NCI-H1105 treated with DMSO at 0.1 percent for 48 hours (cell line): ENCODE data around the gene CLDN24.
"Not testable (repeated sequence)": the region's sequence is repeated elsewhere in the genome, so short reads cannot be mapped to it uniquely, and the experiment has no call there.

ENCODE experiments used
- DNase-seq: peaks from one replicate; lab custom pipeline; 2025; lab: John Stamatoyannopoulos, UW

CLDN24 gene

DNA sequence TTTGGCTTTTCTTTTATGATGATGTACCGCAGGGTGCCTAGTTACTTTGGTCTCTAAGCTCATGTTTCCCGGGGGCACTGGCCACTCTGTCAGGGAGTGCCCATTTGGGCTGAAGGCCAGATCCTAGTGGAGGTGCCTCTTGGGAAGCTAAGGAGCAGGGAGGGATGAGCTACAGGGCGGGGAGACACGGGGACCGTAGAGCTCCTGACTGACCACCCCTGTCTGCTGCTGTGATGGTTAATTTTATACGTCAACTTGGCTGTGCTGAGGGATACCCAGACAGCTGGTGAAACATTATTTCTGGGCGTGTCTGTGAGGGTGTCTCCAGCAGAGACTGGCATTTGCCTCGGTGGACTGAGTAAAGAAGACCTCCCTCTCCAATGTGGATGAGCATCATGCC lies 24.9 kb upstream of the CLDN24 start:
- no peak for DNase-seq

DNA sequence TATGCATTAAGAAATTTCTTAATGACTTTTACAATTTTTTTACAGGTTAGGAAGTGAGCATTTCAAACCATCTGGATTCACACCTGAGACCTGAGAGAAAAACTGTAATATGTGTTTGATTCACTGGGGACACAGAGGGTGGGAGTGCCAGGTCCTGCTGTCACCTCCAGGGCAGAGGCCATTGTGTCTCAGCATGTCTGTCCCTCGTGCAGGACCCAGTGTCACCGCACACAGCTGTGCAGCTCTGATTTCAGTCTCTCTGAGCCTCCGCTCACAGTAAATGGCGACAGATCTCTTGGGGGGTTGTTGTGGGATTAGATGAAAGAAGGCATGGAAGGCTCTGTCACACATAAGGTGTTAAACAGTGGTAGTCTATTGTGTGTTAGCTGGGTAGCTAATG lies 23.0 kb upstream of the CLDN24 start:
- no peak for DNase-seq

DNA sequence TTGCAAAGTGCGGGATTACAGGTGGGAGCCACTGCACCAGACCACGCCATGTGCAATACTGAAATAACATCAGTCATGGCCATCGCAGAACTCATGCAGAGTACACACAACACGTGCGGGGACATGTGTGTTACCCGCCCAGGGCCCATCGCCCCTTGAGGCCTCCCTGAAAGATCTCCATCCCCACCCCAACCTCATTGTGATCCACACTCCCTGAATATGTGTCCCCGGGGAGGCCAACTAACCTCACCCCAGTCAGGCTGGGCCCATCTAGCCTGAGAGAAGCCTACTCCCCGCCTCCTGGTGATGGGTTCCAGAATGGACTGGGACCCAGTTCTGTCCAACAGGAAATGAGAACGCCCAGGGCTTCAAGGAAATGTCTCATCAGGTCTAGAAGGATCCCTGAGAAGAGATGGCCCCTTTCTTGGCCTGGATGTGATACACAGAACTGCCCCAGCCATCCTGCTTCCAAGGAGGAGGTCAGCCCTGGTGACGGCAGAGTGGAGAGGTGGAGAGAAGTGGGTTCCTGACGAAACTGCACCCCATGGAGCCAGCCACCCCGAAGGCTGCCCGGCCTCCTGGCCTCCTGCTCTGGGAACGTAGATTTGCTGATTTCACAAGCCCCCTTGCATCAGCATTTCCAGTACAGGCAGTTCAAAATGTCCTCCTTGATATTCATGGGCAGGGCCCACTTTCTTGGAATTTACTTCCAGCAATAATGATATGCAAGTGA lies 22.5 kb upstream of the CLDN24 start:
- DNase-seq = no peak

DNA sequence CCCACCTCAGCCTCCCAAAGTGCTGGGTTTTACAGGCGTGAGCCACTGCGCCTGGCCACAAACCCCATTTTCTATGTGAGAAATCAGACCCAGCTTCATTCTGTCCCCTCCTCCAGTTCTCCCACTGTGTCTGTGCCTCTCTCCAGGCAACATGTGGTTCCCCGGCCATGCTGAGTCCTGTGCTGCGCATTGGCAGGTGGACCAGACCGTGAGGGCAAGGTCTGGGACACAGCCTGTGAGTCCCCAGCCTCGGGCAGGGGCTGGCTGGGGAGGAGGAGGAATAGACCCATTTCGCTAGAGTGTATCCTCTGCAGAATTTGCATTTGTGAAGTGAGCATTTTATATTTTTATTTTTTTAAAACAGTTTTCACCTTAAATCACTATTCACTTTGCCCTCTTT lies 21.5 kb upstream of the CLDN24 start:
- DNase-seq = no peak

DNA sequence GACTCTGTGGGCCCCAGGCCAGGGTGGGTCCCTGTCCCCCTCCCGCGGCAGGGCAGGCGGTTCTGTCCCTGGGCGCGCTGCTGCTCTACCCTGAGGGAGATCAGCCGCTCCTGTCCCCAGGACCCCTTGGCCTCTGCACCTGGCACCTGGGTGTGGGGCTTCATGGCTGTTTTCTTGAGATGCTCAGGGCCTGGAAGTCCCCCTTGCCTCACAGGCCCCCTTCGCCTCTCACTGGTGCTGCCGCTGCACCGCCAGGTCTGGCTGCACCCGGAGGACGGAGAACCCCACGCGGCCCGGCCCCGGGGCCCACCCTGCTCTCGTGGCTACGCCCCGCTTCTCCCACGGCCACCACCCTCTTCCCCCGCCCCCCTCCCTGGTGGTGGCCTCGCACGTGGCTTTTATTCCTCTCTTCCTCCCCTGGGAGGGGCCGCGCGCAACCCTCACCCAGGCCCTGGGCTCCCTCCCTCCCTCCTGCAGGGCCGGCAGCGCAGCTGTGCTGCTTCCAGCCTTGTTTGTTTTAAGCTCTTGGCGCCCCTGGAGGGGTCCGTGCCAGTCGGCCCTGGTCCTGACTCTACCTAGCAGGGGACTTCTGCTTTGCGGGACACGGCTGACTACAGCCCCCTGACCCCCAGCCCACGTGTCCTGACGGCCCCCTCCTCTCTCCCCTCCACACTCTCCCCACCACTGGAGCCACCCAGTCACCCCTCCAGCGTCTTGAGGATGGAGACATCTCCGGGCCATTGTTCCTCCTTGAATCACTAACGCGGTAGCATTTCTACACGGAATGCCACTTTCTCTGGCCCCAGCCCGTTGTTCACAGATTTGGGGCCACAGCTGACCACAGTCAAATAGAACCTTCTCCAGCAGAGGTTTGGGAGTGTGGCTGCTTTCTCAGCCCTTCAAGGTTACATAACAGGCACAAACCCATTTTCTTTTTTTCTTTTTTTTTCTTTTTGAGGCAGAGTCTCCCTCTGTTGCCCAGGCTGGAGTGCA lies 20.6 kb upstream of the CLDN24 start:
- DNase-seq = no peak

DNA sequence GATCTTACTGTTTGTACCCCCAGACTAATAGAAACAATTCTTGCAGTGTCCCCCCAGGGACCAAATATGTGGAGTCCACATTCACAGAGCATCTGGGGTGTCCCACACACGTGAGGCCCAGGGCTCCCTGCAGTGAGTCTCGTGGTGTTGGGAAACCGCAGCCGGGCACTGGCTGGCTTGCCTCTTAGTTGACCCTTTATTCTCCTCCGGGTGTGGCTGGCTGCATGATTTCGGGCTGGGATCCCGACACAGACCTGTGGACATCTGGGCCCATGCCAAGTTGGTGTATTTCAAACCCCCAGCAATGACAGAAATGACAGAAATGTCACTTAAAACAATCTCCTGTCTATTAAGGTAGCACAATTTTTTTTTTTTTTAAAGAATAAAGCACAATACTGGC lies 15.6 kb upstream of the CLDN24 start:
- no peak for DNase-seq

GRCh38 chr4:183337349-183337748 lies 15.1 kb upstream of the CLDN24 start:
- no peak for DNase-seq

DNA sequence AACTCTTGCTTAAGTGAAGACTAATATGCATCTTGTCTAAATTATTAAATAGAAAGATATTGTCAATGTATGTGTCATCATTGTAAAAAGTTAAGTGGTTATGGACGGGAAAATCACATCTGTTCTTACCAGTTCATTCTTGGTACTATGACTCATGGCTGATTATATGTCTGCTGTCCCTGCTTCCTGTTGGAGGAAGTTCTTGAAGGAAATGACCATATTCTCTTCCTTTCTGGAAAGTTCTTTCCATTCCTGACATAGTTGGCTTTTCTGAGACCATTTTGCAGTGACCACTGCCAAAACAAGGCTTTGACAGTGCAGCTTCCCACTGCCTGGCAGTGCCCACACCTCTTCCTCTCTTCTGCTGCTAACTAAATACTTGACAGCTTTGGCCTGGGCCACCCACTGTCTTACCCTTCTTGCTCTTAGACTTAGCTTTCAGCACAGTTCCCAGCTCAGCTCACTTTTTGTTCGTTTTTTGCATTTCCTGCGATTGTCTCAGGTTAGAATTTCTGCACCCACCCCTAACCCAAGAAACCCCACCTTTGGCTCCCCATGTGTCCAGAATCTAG lies 13.2 kb upstream of the CLDN24 start:
- no peak for DNase-seq

- no peak for DNase-seq
These were observed 11.8 kb upstream of the CLDN24 start for GRCh38 chr4:183333983-183334382.

GRCh38 chr4:183333202-183333601 lies 11.0 kb upstream of the CLDN24 start:
- no peak for DNase-seq

DNA sequence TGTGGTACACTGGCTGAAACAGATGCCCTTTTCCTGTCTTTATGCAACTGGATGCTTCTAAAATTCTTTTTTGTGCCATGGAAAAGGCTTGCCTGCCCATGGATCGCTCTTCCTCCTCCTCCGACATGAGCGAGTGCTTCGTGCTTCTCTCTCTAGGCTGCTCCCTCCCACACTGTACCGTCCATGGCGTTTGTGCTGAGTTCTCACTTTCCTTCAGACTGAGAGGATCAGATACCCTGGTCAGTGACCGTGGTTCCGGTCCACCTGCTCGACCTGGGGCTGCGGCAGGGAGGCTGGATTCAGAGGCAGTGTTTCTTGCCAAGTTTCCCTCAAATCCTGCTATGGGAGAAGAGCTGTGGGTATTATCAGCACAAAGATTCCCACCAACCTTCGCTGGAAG lies 10.2 kb upstream of the CLDN24 start:
- no peak for DNase-seq

GRCh38 chr4:183330841-183331240 lies 8.6 kb upstream of the CLDN24 start:
- DNase-seq = no peak

- no peak for DNase-seq
These were observed 7.9 kb upstream of the CLDN24 start for GRCh38 chr4:183329954-183330742.

DNA sequence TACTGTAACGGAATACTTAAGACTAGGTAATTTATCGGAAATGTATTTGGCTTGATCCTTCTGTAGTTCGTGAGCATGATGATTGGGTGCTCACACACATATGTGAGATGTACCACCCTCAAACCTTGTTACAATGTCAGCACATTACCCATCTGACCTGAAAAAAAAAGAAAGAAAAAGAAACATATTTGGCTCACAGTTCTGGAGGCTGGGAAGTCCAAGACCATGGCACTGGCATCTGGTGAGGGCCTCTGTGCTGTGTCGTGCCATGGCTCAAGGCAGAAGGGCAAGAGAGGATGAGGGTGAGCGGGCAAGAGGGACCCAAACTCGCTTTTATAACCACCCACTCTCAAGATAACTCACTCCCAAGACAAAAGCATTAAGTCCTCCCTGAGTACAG lies 7.0 kb upstream of the CLDN24 start:
- no peak for DNase-seq

- DNase-seq = no peak
These were observed 6.6 kb upstream of the CLDN24 start for GRCh38 chr4:183328832-183329231.

- DNase-seq = no peak
These were observed 5.6 kb upstream of the CLDN24 start for GRCh38 chr4:183327827-183328226.

DNA sequence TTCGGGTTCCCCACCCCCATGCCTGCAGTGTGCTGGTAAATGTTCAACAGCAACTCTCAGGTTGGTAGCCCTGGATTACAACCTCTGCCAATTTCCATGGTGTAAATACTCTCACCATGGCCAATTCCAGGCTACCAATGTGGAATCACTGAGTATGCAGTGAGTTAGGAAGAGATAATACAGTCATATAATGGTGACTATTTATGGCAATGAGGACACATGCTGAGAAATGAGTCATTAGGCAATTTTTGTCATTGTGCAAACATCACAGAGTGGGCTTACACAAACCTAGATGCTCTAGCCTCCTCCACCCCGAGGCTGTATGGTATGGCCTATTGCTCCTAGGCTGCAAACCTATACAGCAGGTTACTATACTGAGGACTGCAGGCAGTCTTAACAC lies 4.6 kb upstream of the CLDN24 start:
- DNase-seq = no peak

GRCh38 chr4:183326387-183326786 lies 4.2 kb upstream of the CLDN24 start:
- not testable (repeated sequence) for DNase-seq

DNA sequence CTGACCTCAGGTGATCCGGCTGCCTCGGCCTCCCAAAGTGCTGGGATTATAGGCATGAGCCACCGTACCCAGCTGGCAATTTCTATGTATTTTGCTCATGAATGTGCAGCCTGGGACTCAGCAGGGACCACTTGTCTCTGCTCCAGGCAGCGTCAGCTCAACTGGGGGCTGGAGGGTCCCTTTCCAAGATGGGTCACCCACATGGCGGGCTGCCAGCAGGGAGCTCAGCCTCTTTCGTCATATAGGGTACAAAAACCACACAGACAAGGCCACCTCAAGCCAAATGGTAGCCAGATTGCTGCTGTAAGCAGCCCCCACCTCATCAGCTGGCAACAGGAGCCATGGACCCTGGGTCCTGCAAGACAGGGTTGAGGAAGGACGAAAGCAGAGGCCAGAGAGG lies 2.4 kb upstream of the CLDN24 start:
- DNase-seq = no peak

DNA sequence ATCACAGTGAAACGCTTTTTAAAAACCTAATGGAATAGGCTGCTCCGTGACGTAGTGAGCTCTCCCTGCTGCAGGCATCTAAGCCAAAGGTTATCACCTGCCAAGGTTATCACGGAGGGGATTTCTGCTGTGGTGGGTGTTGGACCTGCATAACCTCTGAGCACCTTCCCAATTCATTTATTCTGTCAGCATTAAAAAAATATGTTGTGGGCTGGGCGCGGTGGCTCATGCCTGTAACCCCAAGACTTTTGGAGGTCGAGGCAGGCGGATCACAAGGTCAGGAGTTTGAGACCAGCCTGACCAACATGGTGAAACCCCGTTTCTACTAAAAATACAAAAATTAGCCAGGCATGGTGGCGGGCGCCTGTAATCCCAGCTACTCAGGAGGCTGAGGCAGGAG lies 1.8 kb upstream of the CLDN24 start:
- not testable (repeated sequence) for DNase-seq

DNA sequence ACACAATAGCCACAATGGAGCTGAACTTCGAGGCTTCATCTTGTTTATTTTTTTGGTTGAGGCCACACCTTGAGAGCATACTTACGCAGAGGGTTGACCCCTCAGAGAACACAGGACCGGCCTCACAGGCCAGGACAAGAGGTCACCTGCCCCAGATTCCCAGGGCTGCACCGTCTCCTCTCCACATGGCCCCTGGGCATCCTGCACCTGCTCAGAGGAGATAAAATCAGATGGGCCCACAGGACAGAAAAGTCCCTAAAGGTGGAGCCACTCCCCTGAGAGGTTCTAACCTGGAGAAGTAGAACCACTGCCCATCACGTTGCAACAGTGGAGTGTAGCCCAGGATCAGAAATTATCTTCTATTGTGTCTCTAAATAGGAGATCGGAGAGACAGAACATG lies 1.1 kb upstream of the CLDN24 start:
- no peak for DNase-seq

DNA sequence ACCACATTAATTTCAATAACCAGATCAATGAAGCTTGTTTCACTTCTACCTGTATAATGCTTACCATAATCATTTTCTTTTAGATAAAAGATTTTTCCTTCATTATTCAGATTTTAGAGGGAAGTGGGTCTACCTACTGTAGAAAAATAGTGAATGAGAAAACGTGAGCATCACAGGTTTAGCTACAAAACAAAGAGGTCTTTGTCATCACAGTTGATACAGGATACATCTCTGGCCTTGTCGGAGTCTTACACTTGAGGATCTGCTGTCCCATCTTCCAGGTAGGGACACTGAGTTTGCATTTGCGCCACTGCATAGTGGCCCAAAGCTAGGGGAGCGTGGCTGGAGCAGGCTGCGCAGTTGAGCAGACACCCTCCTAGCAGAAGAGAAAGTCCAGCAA lies 710 bp downstream of the CLDN24 start:
- no peak for DNase-seq
